ENCODE measurements around the gene AGRN. TPM values are rescaled to one million over a fixed set of nuclear protein-coding genes. Genes with fewer than 3 reads are reported as not detected.
"Not testable (repeated sequence)": the region's sequence is repeated elsewhere in the genome, so short reads cannot be mapped to it uniquely, and the experiment has no call there.

The AGRN gene
- total RNA-seq, 3 donors from 2014 or later (not counting 1 experiment from before 2014, with no cell fraction given): 4.1 to 5.0 (median 4.6) TPM

DNA sequence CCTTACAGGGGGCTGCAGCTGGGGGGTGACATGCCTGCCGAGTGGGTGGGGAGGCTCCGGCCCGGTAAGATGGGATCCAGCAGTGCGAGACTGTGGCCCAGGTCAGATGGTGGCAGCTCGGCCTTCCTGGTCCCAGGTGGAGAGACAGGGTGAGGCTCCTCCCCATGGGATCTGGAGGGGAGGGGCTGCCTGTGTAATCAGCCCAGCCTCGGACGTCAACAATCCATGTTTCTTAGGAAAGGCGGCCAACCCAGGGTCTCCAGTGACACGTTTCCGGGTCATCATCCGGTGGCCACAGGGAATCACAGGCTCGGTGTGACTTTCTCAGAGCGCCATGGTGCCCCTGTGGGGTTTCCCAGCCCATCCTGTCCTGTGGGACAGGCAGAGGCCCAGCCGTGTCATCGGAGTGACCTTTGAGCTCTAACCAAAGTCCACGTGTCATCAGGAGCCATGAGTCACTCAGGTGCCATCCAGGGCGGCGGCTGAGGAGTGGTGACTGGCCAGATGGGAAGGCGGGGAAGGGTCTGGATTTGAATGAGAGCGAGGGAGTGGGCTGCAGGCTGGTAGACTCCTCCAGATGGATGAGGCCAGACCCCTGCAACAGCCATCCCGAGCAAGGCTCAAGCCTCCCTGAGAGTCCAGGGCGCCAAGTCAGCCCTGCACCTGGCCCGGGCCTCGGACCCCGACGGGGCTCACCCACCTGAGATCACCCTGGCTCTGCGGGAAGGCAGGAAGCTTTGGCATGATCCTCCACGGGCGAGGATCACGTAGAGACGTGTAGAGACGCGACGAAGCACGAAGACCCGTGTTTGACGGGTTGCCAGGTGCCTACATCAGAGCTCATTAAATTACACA lies 13.4 kb upstream of the AGRN start:
- TF ChIP-seq, protein P1, sequence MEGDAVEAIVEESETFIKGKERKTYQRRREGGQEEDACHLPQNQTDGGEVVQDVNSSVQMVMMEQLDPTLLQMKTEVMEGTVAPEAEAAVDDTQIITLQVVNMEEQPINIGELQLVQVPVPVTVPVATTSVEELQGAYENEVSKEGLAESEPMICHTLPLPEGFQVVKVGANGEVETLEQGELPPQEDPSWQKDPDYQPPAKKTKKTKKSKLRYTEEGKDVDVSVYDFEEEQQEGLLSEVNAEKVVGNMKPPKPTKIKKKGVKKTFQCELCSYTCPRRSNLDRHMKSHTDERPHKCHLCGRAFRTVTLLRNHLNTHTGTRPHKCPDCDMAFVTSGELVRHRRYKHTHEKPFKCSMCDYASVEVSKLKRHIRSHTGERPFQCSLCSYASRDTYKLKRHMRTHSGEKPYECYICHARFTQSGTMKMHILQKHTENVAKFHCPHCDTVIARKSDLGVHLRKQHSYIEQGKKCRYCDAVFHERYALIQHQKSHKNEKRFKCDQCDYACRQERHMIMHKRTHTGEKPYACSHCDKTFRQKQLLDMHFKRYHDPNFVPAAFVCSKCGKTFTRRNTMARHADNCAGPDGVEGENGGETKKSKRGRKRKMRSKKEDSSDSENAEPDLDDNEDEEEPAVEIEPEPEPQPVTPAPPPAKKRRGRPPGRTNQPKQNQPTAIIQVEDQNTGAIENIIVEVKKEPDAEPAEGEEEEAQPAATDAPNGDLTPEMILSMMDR (IDR thresholded peaks at IDR 0.05): no peak

DNA sequence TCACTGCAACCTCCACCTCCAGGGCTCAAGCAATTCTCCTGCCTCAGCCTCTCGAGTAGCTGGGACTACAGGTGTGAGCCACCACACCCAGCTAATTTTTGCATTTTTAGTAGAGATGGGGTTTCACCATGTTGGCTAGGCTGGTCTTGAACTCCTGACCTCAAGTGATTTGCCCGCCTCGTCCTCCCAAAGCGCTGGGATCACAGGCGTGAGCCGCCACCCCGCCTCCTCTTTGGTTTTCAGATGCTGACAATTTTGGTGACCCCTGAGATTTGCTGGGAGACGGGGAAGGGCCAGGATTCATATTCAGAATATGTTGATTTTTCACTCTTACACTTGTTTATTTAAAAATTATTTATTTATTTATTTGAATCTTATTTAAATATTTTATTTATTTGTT lies 9.8 kb upstream of the AGRN start:
- not testable (repeated sequence) for DNase-seq

More for the DNA sequence above, 13.4 kb upstream of the AGRN start:
- H3K27ac ChIP-seq (ENCODE audit: low read length): no peak overlapping the region
- Mint-ChIP-seq H3K27ac (no peak overlapping the region), H3K27me3 (ENCODE audit: low read depth in 2 of 2) (peaks cover 11 to 26% of the 10 kb centered on the region in 2 donors), H3K36me3 (no peaks in the 10 kb centered on the region), H3K4me1 (peaks cover 16% of the 10 kb centered on the region in 2 donors), H3K9me3 (no peaks in the 10 kb centered on the region), H3K4me3 (no peak overlapping the region)
- no peak for DNase-seq
- peaks cover 39% of the 10 kb centered on the region for H3K4me1 ChIP-seq (ENCODE audit: control insufficient read depth, insufficient read depth, low read length)
- peaks cover 14% of the 10 kb centered on the region for H3K27me3 ChIP-seq (ENCODE audit: control insufficient read depth, insufficient read depth, low read length)
- H3K36me3 ChIP-seq (ENCODE audit: control insufficient read depth, insufficient read depth, low read length): no peaks in the 10 kb centered on the region
- WGBS (ENCODE audit: insufficient coverage): 93% methylated on average over 37 of the region's 37 CpGs
- no peaks in the 10 kb centered on the region for H3K9me3 ChIP-seq (ENCODE audit: control insufficient read depth, insufficient read depth, low read length)
- ATAC-seq: no peak
- no peak overlapping the region for H3K4me3 ChIP-seq (ENCODE audit: low read length)
- intact Hi-C loops (cut with micrococcal nuclease): no loop called here

DNA sequence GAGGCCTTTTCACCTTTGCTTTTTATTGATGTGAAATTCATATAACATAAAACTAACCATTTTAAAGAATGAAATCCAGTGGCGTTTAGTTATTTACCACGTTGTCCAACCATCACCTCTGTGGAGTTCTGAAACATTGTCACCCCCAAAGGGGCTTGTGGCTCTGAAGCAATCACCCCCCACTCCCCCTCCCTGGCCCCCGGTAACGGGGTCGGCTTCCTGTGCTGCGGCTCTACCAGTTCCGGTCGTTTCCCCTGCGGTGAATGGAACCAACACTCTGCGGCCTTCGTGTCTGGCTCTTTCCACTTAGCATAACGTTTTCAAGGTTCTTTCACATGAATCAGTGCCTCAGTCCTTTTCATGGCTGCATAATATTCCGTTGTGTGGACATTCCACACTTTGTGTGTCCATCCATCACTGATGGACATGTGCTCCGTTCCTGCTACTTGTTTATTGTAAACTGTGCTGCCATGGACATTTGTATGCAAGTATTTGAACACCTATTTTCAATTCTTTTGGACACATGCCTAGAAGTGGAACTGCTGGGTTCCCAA lies 8.4 kb upstream of the AGRN start:
- no peak for ATAC-seq
- Histone ChIP-seq H3K4me1 (ENCODE audit: control insufficient read depth, insufficient read depth, low read length) (peaks cover 47% of the 10 kb centered on the region), H3K36me3 (ENCODE audit: control insufficient read depth, insufficient read depth, low read length) (no peaks in the 10 kb centered on the region), H3K4me3 (ENCODE audit: low read length) (no peak overlapping the region), H3K27ac (ENCODE audit: low read length) (no peak overlapping the region), H3K9me3 (ENCODE audit: control insufficient read depth, insufficient read depth, low read length) (no peaks in the 10 kb centered on the region), H3K27me3 (ENCODE audit: control insufficient read depth, insufficient read depth, low read length) (no peaks in the 10 kb centered on the region)
- intact Hi-C loops (cut with micrococcal nuclease): no loop called here
- H3K9me3 Mint-ChIP-seq: no peaks in the 10 kb centered on the region
- no peaks in the 10 kb centered on the region for H3K36me3 Mint-ChIP-seq
- no peak overlapping the region for H3K27ac Mint-ChIP-seq
- peaks cover 20 to 24% of the 10 kb centered on the region in 2 donors for H3K4me1 Mint-ChIP-seq
- DNase-seq: no peak
- 67% methylated on average over 14 of the region's 14 CpGs for WGBS (ENCODE audit: insufficient coverage)
- H3K4me3 Mint-ChIP-seq: no peak overlapping the region
- H3K27me3 Mint-ChIP-seq (ENCODE audit: low read depth in 2 of 2): no peaks in the 10 kb centered on the region
- TF ChIP-seq, protein P1 (IDR thresholded peaks at IDR 0.05): no peak

More for the DNA sequence above, 9.8 kb upstream of the AGRN start:
- H3K27ac ChIP-seq (ENCODE audit: low read length); H3K9me3 Mint-ChIP-seq; H3K4me3 Mint-ChIP-seq; H3K36me3 Mint-ChIP-seq; H3K4me3 ChIP-seq (ENCODE audit: low read length); intact Hi-C loops (cut with micrococcal nuclease); H3K27me3 Mint-ChIP-seq (ENCODE audit: low read depth in 2 of 2); H3K27ac Mint-ChIP-seq; H3K36me3 ChIP-seq (ENCODE audit: control insufficient read depth, insufficient read depth, low read length); ATAC-seq; H3K9me3 ChIP-seq (ENCODE audit: control insufficient read depth, insufficient read depth, low read length); H3K27me3 ChIP-seq (ENCODE audit: control insufficient read depth, insufficient read depth, low read length): not testable (repeated sequence)
- peaks cover 22 to 26% of the 10 kb centered on the region in 2 donors for H3K4me1 Mint-ChIP-seq
- peaks cover 50% of the 10 kb centered on the region for H3K4me1 ChIP-seq (ENCODE audit: control insufficient read depth, insufficient read depth, low read length)
- 90% methylated on average over 7 of the region's 8 CpGs for WGBS (ENCODE audit: insufficient coverage)

DNA sequence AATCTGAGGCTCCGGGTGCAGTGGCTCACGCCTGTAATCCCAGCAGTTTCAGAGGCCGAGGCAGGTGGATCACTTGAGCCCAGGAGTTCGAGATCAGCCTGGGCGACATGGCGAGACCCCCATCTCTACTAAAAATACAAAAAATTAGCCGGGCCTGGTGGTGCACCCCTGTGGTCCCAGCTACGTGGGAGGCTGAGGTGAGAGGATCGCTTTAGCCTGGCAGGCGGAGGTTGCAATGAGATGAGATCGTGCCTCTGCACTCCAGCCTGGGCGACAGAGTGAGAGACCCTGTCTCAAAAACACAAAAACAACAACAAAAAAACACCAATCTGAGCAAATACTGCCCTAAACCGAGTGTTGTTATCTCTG lies 7.2 kb upstream of the AGRN start:
- Histone ChIP-seq H3K27ac (ENCODE audit: low read length) (peak overlapping the region; percentile 93), H3K4me3 (ENCODE audit: low read length) (peak overlapping the region; percentile 98), H3K4me1 (ENCODE audit: control insufficient read depth, insufficient read depth, low read length) (peaks cover 47% of the 10 kb centered on the region)
- H3K36me3 ChIP-seq (ENCODE audit: control insufficient read depth, insufficient read depth, low read length); H3K9me3 ChIP-seq (ENCODE audit: control insufficient read depth, insufficient read depth, low read length); intact Hi-C loops (cut with micrococcal nuclease); H3K9me3 Mint-ChIP-seq; H3K27me3 ChIP-seq (ENCODE audit: control insufficient read depth, insufficient read depth, low read length); H3K36me3 Mint-ChIP-seq; H3K27me3 Mint-ChIP-seq (ENCODE audit: low read depth in 2 of 2); DNase-seq: not testable (repeated sequence)
- Mint-ChIP-seq H3K27ac (peak overlapping the region; percentile 98 to 99), H3K4me1 (peaks cover 24 to 25% of the 10 kb centered on the region in 2 donors), H3K4me3 (peak overlapping the region; percentile 96)
- peak in 2 of 3 donors; percentile 1 to 13 for ATAC-seq
- WGBS (ENCODE audit: insufficient coverage): 51% methylated on average over 8 of the region's 13 CpGs
